Stimulated activated CD4-positive, alpha-beta T cell treated with anti-CD3 and anti-CD28 coated beads, TNF-alpha, amount 100 ng/mL, for 24 hours (primary cell): ENCODE results near the gene DNAH1.

ENCODE experiments used
- DNase-seq, 3 experiments: peaks; one replicate each; pipeline ENCODE4 v3.0.0-alpha.2; 2020; ENCODE audit warnings: low read depth in 3 of 3

Gene DNAH1

DNA sequence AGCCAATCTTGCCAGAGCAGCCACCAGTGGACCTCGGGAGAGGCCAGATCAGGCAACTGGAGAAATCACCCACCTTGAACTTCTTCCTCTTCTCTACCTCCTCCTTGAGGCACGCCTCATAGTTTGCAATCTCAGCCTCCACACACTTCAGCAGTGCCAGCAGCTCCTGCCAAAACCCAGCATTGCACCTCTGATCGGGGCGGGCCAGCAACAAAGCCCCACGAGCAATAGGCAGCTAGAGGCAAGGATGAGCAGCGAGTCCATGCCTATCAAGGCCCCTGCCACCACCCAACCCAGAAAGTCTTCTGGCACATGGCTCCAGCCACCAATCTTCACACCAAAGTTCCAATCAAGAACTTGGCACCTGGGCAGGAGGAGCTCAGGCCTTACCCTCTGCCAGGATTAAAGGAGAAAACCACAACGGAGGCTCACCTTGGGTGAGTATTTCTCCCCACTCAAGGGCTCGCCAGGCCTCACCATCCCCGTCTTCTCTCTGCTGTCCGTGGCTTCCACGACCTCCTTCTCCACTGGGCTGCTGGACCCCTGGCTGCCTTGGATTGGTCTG, 86.7 kb downstream of the DNAH1 start:
- no peak for DNase-seq

DNA sequence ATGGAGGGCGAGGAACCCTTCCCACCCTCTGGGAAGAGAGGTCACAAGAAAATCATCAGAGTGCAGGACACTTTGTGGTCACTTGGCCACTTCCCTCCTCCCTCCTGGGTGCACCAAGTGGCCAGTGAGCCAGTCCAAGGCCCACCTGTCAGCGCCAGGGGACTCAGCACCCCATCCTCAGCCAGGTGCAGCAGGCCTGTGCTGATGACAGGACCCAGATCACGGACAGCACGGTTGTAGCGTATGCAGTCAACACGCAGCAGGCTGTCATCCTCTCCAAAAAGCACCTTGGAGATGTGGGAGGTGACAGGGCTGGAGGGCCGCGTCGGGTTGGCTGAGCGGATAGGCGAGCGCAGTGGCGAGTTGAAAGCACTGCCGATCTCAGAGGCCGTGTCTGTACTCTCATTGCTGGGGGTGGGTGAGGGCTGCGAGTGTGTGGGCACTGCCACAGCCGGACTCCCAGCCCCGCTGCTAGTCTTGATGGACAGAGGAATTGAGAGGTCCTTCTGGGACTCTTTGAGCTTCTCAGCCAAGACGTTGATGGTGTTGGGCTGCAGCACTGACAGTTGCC, 87.2 kb downstream of the DNAH1 start:
- no peak for DNase-seq

DNA sequence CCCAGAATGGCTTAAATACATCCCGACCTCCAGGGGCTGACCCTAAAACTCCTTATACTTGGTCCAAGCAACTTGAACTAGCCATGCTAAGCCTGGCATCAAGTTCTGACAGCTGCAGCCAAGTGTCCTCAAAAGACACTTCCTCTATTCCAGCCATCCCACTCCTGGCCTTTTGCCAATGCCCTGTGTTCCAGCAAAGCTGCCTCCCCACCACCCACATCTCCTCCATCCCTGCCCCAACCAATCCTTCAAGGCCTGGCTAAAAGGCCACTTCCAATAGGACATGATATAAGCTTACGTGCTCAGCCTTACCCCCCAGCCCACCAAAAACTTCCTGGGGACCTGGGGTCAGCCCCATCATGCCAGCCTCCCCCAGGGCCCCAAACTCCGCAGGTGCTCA, 87.8 kb downstream of the DNAH1 start:
- DNase-seq, result no peak

DNA sequence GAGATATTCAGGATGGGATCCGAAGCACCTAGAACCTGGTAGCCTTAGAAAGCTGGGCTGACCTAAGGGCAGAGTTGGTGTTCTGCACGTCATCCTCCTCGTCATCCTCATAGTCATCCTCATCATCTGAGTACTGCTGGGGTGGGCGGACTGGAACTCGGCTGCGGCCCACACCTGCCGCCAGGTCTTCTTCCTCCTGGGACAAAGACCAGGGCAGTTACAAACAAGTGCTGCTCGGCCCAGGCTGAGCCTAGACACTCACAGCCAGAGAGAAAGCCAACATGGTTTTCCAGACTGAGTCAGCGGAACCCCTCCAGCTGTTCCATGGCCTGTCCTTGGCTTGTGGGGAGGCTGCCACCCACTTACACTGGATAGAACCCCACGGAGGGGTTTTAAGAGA, 88.3 kb downstream of the DNAH1 start:
- no peak for DNase-seq

DNA sequence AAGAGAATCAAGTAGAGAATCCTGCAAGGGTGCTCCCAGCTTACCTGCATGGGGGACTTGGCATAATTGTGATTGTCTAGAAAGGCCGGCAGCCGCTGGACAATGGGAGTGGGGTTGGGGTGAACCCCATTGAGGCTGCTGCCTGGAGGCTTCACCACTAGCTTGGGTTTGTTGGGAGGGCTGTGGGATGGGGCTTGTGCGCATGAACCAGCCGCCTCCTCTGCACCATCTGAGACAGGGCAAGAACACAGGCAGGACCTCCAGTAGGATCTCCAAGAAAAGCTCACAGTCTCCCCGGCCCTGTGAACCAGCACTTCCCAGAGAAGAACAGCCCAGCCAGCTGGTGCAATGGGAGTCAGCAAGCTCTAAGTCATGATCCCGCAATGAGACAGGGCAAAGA, 88.9 kb downstream of the DNAH1 start:
- no peak for DNase-seq

DNA sequence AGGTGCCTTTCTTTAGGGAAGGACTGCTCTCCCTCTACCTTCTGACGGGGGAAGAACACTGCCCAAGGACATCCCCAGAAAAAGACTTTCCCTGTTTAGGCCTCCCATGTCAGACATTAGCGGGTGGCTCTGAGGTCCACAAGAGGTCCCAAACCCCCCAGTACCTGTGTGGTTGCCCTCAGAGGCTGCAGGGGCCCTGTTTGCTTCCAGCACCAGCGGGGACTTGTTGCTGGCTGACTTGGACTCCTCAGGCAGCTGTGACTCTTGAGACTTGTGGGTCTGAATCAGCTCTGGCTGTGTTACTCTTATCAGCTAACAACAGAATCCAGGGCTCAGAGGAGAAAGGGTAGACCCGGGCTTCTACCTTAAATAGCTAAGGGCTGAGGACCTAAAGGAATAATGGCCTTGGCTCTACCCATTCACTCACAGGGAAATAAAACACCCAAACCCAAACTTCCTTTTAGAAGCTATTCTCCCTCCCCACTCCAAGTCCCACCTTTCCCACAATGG, 89.5 kb downstream of the DNAH1 start:
- no peak for DNase-seq

DNA sequence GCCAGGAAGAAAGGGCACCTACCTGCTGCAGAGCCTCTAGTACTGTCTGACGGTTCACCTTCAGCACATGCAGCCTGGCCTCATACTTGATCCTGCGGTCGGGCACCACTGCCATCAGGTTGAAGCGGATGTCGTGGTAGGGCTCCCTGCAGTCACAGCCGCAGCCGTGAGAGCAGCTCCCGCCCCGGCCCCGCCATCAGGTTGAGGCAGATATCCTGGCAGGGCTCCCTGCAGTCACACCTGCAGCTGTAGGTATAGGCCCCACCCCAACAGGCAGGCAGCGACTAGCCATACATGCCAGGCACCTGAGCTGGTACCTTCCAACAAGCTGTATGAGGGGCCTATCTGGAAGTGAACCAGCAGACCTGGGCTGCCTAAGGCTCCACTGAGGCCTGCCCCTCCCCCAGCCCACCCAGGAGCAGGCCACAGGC, 90.1 kb downstream of the DNAH1 start:
- no peak for DNase-seq

DNA sequence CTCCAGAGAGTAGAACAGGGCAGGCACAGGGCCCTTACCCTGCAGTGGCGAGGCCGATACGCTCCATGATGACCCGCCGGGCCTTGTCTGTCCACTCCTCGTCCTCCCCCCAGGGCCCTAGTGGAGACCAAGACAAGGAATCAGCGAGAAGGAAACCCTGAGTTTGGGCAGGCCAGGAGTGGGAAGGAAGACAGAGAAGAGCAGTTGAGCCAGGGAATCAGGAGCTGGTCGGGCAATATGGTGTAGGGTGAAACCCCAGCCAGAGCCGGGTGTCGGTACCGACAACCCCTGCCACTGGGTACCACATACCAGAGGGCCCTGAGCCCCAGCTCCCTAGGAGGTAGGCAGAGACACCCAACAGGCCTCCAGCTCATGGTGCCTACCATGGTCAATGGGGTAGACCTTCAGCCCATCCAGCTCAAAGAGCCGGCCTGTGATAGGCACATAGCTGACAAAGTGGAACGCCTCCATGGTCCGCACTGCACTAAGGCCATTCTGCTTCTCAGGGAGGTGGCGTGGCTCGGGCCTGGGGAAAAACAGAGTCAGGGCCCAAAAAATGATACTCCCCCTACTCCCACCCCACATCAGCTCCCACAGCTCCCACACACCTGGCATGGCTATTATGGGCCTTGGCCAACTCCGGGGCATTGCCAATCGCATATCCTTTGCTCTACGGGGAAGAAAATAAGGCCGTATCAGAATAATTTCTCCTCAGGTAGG, 90.8 kb downstream of the DNAH1 start:
- no peak for DNase-seq

DNA sequence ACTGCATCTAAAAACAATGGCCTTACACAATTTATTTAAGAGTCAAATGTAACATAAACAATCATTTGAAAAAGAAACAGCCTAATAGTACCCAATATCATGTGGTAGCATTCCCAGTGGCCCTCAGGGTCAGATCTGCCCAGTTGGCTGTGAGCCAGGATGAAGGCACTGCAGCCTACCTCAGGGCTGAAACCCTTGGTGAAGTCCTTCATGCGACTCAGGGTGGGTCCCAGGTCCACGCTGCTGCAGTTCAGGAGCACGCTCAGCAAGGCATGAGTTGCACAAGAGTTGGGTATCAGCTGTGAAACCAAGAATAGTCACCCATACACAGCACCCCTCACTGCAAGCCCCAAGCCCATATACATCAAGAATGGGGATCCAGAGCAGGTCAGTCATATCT, 91.7 kb downstream of the DNAH1 start:
- DNase-seq, result no peak

DNA sequence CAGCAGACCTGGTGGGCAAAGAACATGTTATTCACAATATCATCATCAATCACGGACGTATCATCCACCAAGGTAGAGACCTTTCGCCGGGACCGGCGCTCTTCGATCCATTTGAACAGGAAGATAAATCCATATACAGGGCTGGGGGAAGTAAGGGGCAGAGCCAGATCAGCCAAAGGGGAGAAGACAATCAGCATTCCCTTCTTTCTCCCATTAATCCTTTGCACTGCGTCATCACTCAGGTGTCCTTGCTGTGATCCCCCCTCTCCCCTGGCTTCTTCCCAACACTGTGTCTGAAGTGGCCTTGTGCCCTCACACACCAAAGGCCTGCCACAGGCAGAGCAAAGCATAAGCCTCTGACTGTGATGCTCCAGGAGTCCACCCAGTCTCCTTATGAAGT, 92.3 kb downstream of the DNAH1 start:
- DNase-seq, result no peak

DNA sequence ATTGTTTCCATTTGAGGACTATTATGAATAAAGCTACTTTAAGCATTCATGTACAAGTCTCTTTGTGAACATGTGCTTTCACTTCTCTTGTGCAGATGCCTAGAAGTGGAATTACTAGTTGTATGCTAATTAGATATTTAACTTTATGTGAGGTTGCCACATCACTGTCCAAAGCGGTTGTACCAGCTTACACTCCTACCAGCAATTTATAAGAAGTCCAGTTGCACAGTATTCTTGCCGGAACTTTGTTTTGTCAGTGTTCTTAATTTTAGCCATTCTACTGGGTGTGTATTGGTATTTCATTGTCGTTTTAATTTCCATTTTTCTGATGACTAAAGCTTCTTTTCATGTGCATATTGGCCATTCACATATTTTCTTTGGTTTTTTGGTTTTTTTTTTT, 99.7 kb downstream of the DNAH1 start:
- DNase-seq, result no peak

DNA sequence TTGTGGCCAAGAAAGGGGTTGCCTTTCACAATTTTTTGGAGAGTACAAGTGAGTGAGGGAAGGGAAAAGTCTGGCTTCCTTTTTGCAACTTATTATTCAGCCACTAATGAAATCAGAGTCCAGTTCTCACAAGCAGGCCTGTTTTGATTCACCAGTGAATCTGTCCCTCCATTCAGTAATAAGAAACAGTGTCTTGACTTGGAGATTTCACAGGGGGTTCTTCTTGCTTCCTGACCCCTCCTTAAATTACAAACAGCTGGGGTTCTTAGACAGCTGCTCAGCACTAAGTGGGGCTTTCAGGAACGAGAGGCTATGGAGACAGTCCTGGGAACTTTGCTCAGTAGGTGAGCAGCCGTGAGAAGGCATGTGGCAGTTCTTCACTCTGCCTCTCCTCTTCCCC, 104.3 kb downstream of the DNAH1 start:
- DNase-seq, result no peak

DNA sequence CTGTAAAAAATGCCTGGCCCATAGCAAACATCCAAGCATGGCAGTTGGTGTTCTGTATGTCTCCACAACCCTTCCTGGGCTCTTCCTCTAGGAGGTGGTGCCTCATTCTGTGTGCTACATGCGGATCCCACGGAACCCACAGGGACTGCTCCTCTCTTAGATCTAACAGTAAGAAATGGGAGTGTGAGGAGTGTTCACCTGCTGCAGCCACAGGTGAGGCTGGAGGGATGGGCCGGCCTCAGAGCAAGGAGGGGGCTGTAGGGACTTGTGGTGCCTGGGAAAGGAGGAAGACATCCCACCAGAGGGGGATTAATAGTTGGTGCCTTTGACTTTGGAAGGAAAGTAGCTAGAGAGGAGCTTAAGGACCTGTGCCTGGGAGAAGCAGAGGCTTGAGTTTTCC, 106.5 kb downstream of the DNAH1 start:
- DNase-seq, result no peak

DNA sequence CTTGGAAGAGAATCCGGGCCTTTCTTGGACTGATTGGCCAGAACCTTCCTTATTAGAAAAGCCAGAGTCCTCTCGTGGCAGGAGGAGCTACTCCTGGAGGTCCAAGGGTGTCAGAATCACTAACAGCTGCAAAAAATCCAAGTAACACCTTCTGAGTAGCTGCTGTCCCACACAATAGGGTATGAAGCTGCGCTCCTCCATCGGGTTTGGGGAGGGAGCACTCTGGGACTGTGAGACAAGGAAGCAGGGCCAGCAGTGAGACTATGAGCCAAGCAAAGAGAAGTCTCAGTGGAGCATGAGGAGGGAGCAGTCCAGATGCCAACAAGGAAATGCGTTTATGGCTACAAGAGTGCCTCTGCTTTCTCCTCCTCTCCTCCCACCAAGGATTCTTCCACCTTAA, 107.1 kb downstream of the DNAH1 start:
- DNase-seq, result no peak

DNA sequence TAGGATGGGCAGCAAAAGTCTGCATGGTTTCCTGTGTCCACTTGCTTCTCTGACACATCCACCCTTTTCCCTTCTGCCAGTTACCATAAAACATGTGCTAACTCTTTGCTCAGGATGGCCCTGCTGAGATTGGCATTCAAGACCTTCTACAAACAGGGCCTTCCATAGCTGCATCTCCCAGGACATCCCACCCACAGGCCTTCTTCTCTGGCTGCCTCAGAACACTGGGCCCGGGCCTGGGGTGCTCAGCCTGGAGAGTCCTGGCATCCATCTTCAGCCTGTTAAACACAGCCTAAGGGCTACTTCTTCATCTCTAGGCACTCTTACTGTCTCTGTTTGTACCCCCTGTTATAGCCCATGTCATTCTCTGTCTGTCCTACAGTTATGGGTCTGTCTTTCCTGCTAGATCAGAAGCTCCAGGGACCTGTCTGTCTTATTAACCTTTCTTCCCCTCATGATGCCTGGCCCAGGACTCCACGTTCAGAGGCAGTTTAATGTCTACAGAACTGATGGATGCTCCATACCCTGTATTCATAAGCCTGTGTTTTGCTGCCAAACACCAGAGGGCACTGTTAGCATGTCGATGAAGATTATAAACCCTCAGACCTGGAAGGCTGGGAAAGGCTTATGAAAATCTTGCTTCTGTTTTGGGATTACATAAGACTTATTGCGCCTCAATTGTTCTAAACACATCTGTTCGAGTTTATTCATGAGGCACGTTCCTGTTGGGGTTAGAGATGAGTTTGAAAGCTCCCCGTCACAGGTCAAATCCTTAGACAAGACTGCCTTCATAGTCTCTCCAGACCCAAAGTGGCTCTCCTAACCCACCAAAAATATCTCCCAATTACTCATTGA, 112.3 kb downstream of the DNAH1 start:
- DNase-seq, result no peak

DNA sequence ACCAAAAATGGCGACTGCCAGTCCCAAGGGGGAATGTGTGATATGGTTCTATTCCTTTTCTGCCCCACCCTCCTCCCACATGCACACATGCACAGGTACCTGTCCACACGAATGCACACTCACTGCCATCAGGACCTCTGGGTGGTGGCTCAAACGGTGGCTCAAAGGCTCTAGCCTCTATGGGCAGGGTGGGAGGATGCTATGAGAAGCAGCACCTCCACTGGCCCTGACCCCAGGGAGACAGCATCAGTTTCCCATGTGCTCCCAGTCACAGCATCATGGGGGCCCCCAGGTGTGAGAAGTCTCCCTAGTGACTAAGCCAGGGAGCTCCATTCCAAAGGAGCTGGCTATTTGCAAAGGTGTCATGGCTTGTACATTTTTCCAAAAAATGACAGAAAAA, 112.9 kb downstream of the DNAH1 start:
- no peak for DNase-seq

DNA sequence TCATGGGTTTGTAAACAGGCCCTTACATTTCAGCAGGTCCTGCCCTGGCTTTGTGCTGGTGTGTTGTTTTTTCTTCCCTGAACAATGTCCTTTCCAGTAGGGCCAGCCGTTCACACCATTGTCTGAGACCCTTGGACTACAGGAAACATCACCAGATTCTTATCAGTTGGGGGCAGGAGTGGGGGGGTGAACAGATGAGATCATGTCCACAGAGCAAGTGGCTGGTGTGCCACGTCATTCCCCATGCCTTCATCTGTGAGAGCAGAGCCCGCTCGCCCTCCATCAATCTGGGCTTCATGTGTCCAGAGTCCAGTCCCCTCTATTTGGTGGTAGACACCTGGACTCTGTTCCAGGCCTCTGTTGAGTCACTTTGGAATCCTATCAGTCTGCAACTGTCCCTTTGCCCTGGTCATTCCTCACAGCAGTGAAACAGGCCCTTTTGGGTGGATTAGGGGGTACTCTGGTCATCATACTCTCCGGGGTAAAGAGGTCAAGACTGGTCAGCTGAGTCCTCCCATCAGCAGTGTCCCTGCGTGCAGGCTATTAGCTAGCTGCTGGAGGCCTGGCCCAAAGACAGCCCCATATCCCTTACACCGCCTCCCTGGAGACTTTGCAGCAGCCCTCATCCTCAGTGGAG, 113.8 kb downstream of the DNAH1 start:
- DNase-seq, result no peak

DNA sequence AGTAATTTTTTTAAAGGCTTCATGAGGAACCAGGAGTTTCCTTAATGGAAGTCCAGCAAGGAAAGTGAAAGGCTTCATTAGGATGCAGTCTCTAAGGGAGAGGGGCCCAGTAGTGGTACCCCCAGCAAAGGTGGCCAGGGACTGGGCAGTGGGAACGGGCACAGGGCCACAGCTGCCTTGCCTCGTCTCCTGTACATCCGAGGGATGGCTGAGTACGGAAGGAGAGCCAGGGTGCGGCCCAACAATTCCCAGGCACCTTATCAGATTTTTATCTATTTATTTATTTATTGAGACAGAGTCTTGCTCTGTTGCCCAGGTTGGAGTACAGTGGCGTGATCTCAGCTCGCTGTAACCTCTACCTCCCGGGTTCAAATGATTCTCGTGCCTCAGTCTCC, 114.3 kb downstream of the DNAH1 start:
- no peak for DNase-seq

DNA sequence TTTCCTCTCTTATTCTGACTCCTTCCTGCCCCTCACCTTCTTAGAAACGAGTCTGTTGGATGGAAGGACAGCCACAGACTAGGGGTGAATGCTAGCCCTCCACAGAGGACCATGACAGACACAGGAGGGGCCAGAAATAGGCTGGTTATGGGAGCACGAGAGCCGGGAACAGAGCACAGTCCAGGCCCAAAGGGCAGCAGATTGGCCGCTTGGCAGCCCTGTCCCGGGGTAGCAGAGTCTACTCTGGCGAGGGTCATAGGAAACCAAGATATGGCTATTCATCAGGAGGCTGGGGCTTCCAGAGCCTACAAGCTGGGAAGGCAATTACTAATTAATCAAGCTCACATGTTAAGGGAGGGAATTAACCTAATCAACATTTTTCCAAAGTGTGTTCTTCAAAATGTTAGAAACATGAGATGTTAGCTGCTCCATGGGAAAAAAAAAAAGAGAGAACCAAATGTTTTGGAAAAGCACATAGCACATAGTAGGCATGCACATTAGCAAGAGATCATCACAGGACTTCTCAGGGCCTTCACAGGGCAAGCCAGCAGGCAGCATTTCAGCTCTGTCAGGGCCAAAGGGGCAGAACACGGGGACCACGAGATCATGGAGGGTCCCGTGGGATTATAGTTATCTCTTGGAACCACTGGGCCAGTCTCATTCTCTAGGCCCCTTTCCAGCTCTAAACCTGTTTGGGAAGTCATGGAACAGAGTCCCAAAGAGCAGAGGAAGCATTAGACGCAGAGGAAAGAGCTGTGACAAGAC, 115.5 kb downstream of the DNAH1 start:
- no peak for DNase-seq

DNA sequence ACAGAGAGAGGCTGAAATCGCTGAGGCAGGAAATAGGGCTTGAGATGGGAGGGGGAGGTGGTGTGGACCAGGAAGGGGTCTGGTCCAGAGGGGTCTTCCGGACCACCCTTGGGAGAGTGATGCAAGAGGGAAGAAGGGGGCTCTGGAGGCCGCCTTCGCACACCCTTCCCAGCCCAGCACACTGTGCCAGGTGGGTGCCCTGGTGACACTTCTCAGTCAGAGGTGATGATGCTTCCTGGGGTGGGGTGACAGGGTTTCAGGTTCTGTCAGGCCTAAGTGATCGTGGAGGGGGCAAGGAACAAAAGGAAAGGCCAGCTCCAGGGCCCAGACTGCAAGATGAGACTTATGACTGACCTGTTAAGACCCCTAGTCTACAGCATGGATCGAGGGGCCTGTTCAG, 116.1 kb downstream of the DNAH1 start:
- no peak for DNase-seq

DNA sequence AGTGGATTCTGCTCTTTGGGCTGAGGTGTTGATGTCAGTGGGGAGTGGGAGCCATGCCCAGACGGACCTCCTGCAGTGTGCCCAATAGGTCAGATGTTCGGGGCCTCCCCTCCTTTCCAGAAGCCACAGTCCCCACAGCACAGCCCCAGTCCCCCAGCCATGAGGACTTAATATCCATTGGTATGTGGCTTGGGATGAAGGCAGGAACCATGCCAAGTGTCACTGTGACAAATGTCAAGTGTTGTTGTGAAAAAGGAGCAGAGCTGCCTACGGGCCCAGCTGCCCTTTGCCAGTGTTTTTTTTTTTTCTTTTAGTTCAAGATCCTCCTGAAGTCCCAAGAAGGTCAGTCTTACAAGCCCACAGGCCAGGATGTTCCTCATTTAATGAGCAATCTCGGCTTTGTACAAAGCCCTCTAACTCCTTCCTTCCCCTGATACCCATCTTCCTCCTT, 116.6 kb downstream of the DNAH1 start:
- DNase-seq, result no peak
